Stimulated activated CD8-positive, alpha-beta memory T cell treated with anti-CD3 and anti-CD28 coated beads, Interleukin-4, amount 100 ng/mL, for 1 hour (primary cell): ENCODE measurements around the gene TBCD.

ENCODE experiments used
- DNase-seq, 2 donors: peaks; one replicate each; pipeline ENCODE4 v3.0.0-alpha.2; 2020; ENCODE audit warnings: low read depth in 2 of 2, low spot score in 1 of 2

The TBCD gene

DNA sequence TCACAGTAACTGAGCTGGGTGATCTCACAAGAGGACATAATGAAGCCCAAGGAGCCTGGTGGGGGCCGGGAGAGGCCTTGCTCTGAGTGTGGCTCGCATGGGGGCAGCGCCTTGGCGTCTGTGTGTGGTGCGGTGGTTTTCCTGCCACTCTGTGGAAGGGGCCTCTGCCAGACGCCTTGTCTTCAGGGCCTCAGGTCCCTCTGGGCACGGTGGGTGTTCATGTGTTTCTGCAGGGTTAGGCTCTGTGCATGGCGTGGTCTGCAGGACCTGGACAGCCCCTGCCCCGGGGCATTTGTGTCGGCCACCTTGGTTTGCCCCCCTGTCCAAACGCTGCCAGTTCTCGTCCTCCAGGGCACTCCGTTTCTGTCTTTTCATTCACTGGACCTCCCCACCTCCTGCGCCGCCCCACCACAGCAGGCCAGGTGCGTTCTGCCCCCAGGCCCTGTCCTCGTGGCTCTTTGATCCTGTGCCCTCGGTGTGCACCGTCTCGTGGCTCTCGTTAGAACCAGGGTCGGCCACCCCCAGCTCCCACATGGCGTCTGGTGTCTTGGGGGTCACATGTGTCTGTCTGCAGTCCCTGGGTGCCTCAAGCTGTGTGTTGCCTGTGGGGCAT is 131.7 kb downstream of the TBCD start:
- no peak for DNase-seq

DNA sequence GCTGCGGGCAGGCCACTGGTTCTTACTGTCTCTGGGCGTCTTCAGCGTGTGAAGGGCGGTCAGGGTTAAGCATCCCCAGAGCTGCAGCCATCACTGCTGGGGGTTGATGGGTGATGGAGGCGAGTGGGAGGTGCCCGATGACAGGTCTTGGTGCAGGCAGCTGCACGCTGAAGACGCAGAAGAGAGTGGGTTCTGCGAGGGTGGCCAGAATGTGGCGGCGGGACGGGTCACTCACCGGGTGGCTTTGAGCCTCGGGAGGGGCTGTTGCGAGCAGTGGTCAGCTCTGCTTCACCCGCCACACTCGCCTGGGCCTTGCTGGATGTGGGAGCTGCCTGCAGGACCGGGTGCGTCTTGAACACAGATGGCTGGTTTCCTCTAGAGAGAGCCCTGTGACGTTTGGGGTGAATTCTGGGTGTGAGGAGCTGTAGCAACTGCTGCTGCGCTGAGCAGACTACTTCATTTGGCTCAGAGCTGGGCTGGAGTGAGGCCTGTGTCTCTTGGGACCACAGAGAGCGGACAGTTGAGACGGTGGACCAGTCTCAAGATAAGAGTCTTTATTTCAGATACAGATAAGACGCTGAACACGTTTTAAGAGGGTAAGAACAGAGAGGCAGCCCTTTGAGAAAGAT is 132.6 kb downstream of the TBCD start:
- DNase-seq: no peak

DNA sequence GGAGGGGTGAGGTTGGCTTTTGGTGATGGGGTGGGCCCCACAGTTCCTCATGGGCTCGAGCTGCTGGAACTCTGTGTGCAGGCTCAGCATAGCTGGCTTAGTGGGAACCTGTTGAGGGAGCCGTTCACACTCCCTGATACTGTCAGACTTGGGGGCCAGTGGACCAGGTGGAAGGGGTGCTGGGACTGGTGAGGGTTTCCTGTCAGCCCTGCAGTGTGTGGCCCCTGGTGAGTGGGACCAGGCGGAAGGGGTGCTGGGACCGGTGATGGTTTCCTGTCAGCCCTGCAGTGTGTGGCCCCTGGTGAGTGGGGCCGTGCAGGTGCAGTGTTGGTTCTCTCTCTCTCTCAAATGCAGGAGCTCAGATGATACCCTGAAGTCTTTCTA is 133.1 kb downstream of the TBCD start:
- no peak for DNase-seq

DNA sequence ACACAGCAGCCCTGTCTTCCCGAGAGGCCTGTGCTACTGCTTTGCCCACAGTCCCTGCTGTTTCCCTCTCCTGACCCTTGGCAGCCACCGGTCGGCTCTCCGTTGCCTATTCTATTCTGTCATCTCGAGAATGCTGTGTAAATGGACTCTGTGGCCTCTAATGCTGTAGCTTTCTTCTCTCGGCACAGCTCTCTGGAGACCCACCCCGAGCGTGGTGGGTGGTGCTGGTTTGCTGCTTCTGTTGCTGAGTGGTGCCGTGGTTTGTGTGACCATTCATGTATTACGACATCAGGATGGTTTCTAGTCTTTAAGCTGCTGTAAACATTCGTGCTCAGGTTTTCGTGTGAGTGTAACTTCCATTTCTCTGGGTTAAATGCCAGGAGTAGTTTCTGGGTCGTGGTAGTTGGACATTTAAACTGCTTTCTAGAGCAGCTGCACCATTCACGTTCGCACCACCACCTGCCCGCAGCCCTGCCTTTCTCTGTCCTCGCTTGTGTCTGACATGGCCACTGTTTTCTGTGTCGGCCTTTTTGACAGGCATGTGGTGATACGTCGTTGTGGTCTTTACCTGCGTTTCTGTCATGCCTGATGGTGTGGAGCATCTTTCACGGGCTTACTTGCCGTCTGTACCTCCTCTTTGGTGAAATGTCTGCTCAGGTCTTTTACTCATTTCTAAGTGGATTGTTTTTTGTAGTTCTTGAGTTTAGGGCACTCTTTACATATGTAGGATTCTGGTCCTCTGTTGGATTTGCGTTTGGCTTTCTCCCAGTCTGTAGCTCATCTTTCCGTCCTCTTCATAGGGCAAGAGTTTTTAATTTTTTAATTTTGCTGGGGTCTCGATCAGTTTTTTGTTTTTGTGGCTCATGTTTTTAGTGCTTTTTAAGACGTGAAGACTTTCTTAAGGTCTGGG is 135.6 kb downstream of the TBCD start:
- DNase-seq: no peak

DNA sequence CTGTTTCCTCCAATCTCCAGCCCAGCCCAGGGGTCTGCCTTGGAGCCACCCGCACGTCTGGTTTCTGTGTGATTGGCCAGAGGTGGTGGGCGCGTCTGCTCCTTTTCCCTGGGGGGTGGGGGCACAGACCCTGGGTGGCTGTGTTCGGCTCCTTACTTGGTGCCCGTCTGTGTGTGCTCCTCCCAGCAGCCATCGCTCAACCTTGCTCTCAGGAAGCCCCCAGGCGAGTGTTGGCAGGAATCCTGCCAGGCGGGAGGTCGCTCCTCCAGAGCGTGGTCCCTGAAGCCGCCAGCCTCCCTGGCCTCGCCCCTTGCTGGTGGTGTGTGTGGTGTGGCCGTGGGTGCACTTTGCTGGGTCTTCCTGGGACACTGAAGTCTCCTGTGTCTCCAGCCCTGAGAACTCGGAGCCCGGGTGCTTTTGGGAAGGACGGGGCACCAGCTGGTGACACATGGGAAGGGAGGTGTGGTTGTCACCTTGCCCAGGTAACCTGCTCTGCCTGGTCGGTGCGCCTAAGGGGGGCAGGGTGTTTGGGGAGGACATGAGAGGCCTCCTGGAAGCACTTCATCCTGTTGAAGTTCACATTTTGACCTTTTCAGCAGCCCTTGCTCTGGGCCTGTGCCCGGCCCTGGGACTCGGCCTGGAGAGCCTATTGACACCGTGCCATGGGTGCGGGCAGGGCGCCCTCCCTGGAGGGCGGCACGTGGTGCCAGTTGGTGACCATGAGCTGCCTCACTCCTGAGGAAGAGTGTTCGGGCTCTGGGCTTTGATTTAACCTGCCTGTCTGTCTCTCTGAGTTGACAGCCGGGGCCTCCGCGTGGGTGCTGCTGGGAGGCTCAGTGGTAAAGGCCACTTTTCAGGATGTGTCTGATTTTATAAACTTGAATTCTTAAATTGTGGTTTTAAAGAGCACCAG is 137.0 kb downstream of the TBCD start:
- DNase-seq: no peak

DNA sequence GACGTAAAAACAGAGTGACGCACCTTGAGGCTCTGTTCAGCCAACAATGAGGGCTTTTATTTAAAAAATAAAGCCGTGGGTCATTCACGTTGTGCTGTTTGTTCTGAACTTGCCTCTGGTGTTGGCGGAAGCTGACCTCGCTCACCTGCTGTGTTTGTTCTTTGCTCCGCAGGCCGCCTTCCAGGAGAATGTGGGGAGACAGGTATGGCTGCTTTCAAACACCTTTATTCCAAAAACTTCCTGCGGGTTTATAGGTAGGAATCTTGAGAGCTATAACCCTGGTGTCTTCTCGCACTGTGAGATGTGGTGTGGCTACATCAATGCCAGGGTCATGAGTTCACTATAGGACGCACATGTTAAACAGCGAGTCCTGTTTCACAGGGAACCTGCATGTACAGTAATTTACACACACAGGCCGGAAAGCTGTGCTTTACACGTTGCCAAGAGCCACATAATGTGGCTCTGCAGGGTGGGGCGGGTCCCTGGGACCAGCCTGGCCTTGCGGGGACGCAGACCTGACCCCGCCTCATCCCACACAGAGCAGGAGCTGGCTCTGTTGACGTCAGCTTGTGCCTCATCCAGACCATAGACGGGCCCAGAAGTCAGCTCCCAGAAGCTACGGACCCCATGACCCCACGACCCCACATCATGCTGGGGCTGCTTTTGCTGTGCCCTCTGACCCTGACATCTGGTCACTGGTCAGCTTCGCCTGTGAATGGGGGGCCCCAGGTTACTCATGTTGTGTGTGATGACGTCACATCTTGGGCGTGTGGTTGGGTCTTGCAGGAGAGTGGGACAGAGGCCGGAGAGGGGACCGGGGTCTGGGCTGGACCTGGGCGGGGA is 137.9 kb downstream of the TBCD start:
- DNase-seq: no peak

DNA sequence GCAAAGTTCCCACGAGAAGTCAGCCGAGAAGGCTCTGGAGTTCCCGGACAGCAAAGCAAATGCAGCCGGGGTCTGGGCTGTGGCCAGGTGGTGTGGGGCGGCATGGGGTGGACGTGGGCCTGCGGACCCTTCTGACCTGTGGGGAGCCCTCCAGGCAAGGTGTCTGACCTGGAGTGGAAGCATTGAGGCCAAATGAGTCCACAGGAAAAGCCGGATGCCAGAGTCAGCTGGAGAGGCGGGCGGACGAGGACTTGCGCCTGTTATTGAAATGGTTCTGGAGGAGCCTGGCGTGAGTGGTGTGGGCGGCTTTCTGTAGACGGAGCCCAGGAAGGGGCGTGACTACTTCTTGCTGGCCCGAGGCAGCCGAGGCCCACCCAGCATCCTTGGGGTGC is 138.5 kb downstream of the TBCD start:
- DNase-seq: no peak

DNA sequence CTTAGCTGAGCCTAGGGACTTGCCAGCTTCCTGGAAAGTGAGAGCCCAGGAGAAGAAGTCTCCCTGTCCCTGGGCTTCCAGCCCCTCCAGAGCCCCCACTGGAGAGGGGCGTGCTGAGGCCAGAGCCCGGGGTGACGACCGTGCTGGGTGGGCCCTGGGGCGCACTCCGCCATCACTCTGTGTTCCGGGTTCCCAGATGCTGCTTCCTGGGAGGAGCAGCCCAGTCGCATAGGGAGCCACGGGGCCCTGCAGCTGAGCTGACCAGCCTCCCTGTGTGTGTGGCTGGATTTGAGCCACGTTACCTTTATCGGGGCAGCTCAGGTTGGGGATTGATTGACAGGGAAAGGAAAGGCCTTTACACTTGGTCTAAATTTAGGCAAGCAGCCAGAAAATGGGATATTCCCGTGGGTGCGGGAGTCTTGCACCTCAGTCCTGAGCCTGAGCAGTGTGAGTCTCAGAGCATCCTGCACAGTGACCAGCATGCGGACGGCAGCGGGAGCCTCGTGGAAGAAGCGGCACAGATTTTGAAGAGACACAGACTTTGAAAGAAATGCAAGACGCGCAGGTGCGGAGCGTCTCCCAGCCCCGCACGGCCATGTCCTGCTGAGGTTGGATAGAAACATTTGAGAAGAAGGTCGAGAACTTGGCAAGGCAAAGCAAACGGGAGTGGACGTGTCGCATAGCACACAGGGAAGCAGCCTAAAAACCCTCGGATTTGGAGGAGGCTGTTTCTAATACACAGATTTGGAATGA is 139.2 kb downstream of the TBCD start:
- no peak for DNase-seq

DNA sequence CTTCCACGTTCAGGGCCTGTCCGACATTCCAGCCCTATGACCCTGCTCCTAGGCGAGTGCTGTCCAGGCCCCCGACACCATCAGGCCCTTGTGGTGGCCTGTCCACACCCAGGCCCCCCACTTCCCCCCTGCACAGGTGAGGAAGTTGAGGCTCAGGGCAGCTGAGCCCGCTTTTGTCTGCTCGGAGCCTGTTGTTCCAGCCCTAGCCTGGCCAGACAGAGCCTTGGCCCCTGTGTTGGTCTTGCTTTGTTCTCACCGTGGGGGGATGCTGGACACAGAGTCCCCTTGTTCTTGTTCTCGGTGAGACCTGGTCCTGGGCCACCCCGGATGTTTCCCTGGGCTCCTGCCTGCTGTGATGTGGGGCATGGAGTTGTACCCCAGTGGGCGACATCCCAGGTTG is 140.0 kb downstream of the TBCD start:
- DNase-seq: no peak

DNA sequence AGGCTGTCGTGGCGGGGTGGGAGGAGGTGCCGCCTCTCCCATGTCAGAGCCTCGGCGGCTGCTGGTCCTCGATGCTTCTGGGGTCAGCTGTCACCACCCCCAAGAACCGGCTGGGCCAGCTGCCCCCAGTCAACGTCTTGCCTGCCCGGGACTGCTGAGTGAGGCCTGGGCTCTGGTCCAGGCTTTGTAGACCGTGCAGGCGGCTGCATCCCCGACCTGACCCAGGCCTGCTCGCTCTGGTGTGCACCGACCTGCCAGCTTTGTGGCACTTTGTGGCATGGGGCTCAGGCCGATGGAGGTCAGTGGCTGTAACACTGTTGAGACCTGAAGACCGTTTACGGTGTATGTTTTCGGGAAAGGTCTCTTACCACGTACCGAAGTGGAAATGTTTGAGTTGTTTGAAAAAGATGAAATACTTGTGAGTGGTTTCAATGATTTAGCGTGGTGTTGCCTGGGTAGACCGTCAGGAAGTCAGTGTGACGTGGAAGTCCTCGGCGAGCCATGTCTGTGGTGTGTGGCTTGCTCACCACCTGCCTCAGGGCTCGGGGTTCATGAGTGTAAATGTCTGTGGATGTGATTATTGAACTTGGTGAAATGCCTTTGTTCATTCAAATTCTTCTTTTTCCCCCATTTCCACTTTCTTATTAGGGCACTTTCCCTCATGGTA is 141.2 kb downstream of the TBCD start:
- peak; percentile 53 to 68 for DNase-seq

DNA sequence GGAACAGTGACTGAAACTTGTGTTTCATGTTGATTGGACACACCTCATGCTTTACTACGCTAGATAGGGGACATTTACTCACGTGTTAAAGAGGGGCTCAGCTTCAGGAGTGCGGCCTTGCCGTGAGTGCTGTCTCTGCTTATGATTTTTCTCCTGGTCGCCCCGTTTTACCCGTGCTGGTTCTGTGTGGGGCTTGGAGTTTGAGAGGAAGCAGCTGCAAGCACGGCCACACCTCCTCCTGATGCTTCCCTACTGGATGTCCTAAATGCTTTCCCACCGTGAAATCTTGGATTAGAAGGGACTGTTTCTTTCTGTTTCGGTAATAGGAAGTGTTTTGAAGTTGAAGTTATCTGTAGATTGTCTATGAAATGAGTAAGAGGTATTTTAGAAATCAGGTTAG is 141.9 kb downstream of the TBCD start:
- DNase-seq: no peak

DNA sequence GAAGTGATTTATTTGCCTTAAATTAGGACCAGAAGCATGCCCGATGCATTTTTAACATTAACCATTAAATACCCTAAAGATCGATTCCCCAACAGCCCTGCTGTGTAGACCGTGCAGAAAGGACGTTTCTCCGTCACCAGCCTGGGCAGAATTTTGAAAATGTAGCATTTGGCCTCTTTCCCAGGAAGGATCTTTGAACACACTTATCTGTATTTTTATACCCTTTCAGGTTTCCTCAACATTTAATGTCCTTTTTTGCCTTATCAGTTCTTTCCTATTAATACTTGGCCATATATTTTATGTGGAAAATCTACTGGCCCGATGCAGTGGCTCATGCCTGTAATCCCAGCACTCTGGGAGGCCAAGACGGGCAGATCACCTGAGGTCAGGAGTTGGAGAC is 142.5 kb downstream of the TBCD start:
- no peak for DNase-seq

DNA sequence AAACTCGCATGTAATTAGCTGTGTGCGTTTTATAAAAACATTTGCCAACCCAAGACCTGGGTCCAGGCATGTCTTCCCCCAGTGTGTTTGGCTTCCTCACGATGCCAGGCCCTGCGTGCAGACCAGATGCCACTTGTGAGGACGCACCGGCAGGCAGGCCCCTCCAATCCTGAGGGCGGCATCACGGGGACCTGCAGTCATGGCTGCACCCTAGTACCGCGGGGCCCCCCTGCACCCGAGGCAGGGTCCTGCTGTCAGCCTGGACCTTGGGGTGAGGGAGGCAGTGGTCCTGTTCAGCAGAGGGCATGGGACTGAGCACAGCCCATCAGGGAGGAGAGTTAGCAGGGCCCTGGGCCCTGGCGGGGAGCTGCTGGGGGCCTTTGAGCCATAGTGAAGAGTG is 143.2 kb downstream of the TBCD start:
- DNase-seq: no peak

DNA sequence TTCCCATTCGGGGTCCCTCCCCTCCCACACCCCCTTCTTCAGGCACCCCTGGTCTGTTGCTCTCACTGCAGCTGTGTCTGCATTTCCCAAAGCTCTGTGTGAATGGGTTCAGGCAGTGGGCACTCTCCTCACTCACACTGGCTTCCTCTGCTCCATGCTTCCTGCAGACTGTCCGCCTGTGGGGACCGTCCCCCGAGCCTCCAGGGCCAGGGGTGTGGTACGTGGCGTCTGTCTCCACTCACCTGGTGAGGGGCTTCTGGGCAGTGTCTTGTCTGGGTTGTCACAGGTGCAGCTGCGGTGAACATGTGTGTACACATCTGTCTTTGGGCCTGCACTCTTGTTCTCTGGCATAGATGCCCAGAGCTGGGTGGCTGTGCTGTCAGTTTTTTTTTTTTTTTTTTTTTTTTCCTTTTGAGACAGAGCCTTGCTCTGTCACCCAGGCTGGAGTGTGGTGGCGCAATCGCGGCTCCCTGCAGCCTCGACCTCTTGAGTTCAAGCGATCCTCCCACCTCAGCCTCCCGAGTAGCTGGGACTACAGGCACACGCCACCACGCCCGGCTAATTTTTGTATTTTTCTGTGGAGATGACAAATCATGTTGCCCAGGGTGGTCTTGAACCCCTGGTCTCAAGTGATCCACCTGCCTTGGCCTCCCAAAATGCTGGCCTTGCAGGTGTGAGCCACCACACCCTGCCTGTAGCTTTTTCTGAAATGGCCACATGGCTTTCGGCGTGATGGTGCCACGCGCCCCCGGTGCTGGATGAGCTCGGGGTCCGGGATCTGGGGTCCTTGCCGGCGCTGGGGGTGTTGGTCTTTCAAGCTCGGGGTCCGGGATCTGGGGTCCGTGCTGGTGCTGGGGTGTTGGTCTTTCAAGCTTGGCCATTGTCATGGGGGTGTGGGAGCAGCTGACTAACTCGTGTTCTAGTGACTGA is 144.5 kb downstream of the TBCD start:
- no peak for DNase-seq

DNA sequence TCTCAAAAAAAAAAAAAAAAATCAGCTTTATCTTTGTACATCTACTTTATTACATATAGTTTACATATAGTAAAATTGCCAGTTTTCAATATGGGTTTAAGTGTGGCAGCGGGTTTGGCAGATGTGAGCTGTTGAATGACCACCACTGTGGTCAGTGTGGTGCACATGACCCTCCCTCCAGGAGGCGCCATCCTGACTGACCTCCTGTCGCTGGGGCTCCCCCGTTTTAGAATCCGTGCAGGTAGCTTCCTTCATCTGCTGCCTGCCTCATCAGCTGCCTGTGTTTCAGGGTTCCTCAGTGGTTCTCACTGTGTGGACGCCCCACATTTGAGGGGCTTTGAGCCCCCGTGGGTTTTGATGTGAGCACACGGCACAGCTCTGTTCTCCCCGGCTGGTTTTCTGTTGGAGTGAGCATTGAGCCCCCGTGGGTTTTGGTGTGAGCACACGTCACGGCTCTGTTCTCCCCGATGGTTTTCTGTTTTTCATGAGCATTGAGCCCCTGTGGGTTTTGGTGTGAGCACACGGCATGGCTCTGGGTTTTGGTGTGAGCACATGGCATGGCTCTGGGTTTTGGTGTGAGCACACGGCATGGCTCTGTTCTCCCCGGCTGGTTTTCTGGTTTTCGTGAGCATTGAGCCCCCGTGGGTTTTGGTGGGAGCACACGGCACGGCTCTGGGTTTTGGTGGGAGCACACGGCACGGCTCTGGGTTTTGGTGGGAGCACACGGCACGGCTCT is 145.8 kb downstream of the TBCD start:
- DNase-seq: no peak

DNA sequence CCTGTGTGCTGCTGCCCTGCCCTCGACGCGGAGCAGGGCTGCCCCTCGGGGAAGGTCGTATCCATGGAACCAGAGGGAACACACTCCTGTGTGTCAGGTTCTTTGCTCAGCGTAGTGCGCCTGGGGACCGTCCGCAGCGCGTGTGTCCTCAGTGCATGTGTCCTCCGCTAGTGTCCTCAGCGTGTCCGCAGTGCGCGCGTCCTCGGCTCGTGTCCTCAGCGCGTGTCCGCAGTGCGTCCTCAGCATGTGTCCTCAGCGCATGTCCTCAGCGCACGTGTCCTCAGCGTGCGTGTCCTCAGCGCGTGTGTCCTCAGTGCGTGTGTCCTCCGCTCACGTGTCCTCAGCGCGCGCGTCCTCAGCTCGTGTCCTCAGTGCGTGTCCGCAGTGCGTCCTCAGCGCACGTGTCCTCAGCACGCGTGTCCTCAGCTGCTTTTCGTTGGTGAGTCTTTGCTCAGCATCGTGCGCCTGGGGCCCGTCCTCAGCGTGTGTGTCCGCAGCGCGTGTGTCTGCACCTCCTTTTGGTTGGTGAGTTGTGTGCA is 147.2 kb downstream of the TBCD start:
- no peak for DNase-seq

DNA sequence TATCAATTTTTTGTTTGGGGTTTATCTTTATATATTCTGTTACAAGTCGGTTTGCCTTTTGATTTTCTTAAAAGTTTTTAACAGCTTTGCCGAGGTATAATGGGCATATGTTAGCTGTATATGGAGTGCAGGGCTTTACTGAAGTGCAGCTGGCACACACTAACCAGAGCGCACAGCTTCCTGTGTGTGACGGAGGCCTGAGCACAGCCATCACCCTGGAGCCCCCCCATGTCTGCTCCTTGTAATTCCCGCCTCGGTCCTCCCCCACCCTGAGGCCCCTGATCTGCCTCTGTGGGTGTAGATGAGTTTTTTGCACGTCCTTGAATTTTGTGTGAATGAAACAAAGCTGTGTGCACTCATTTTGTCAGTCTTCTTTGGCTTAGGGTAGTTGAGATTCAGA is 148.1 kb downstream of the TBCD start:
- no peak for DNase-seq
